Neural cell (in vitro differentiated cells): ENCODE measurements around the gene ULBP1. TPM values are rescaled to one million over a fixed set of nuclear protein-coding genes. Genes with fewer than 3 reads are reported as not detected.

Experiments
- H2AFZ ChIP-seq: fragments of 200-600, 300-800 bp; sonication (generic), shearing (Covaris generic); 2 replicates; pipeline ENCODE4 v1.6.0; 2014; ENCODE audit warnings: low read depth, mild to moderate bottlenecking, antibody characterized with exemption, low read length, moderate library complexity
- H3F3A ChIP-seq: fragments of 200-600 bp; shearing (Covaris generic); 2 replicates; pipeline ENCODE4 v1.6.1; 2016; ENCODE audit warnings: mild to moderate bottlenecking, moderate library complexity, mixed read lengths, antibody characterized with exemption, low read length; ENCODE audit not compliant: insufficient read depth, poor library complexity, severe bottlenecking
- H3K27ac ChIP-seq: fragments of 200-600, 300-800 bp; sonication (generic), shearing (Covaris generic); 2 replicates; pipeline ENCODE4 v1.5.1; 2014; ENCODE audit warnings: mild to moderate bottlenecking, low read length, moderate library complexity
- H3K27me3 ChIP-seq: fragments of 300-800, 200-600 bp; sonication (generic), shearing (Covaris generic); 2 replicates; pipeline ENCODE4 v1.6.0; 2014; ENCODE audit warnings: mild to moderate bottlenecking, low read depth, low read length, moderate library complexity; ENCODE audit not compliant: insufficient read depth
- H3K36me3 ChIP-seq: fragments of 300-800, 200-600 bp; sonication (generic), shearing (Covaris generic); 2 replicates; pipeline ENCODE4 v1.5.1; 2014; ENCODE audit warnings: mild to moderate bottlenecking, antibody characterized with exemption, low read length, moderate library complexity; ENCODE audit not compliant: insufficient read depth
- H3K4me2 ChIP-seq: fragments of 300-800, 200-600 bp; sonication (generic), shearing (Covaris generic); 2 replicates; pipeline ENCODE4 v1.6.0; 2014; ENCODE audit warnings: mild to moderate bottlenecking, low read length
- H3K4me3 ChIP-seq: fragments of 300-800, 200-600 bp; sonication (generic), shearing (Covaris generic); 2 replicates; pipeline ENCODE4 v1.5.1; 2014; ENCODE audit warnings: mild to moderate bottlenecking, low read length, moderate library complexity
- H3K79me2 ChIP-seq: fragments of 200-600 bp; shearing (Covaris generic); replicated peaks from 2 replicates; pipeline ENCODE4 v1.6.0; 2014; ENCODE audit warnings: mild to moderate bottlenecking, low read length, moderate library complexity; ENCODE audit not compliant: insufficient read depth
- H3K9ac ChIP-seq: fragments of 300-800, 200-600 bp; sonication (generic), shearing (Covaris generic); 2 replicates; pipeline ENCODE4 v1.6.1; 2016; ENCODE audit warnings: mild to moderate bottlenecking, low read length, mixed read lengths
- H3K9me2 ChIP-seq: fragments of 200-600 bp; shearing (Covaris generic); 2 replicates; pipeline ENCODE4 v1.6.1; 2016; ENCODE audit warnings: mild to moderate bottlenecking, low read length, mixed read lengths; ENCODE audit not compliant: insufficient read depth
- H3K9me3 ChIP-seq: fragments of 200-600, 300-800 bp; sonication (generic), shearing (Covaris generic); 2 replicates; pipeline ENCODE4 v1.6.1; 2016; ENCODE audit warnings: mild to moderate bottlenecking, mixed run types, low read length, moderate library complexity, mixed read lengths
- H4K20me1 ChIP-seq: fragments of 200-600 bp; shearing (Covaris generic); 2 replicates; pipeline ENCODE4 v1.6.1; 2016; ENCODE audit warnings: mild to moderate bottlenecking, mixed run types; ENCODE audit not compliant: insufficient read depth
- CTCF ChIP-seq: fragments of 450-650 bp; IDR thresholded peaks from 2 replicates; pipeline ENCODE4 v1.5.1; 2014; ENCODE audit warnings: antibody characterized with exemption, mild to moderate bottlenecking, moderate library complexity; ENCODE audit not compliant: poor library complexity, severe bottlenecking
- EP300 ChIP-seq: fragments of 450-650 bp; conservative IDR thresholded peaks from 2 replicates; pipeline ENCODE4 v1.6.1; 2014; ENCODE audit warnings: antibody characterized with exemption, mild to moderate bottlenecking, moderate library complexity; ENCODE audit not compliant: poor library complexity, severe bottlenecking
- EZH2 ChIP-seq: fragments of 200-600, 300-800 bp; shearing (Covaris generic), sonication (generic); IDR thresholded peaks from 2 replicates; pipeline ENCODE4 v1.6.1; 2014; ENCODE audit warnings: antibody characterized with exemption, low read length, borderline replicate concordance, mild to moderate bottlenecking; ENCODE audit not compliant: insufficient read depth, poor library complexity, severe bottlenecking
- MXI1 ChIP-seq: fragments of 450-650 bp; conservative IDR thresholded peaks from 2 replicates; pipeline ENCODE4 v1.6.1; 2014; ENCODE audit warnings: antibody characterized with exemption, mild to moderate bottlenecking; ENCODE audit not compliant: poor library complexity, severe bottlenecking
- POLR2AphosphoS5 ChIP-seq: IDR thresholded peaks from 2 replicates; pipeline ENCODE4 v1.6.1; 2012
- RAD21 ChIP-seq: fragments of 450-650 bp; conservative IDR thresholded peaks from 2 replicates; pipeline ENCODE4 v1.6.1; 2014; ENCODE audit warnings: antibody characterized with exemption, mild to moderate bottlenecking, moderate library complexity
- REST ChIP-seq: IDR thresholded peaks from 2 replicates; pipeline ENCODE4 v1.6.1; 2012; ENCODE audit warnings: borderline replicate concordance
- SMC3 ChIP-seq: fragments of 450-650 bp; conservative IDR thresholded peaks from 2 replicates; pipeline ENCODE4 v1.6.1; 2014; ENCODE audit warnings: antibody characterized with exemption, mild to moderate bottlenecking, moderate library complexity; ENCODE audit not compliant: poor library complexity
- TAF1 ChIP-seq: IDR thresholded peaks from 2 replicates; pipeline ENCODE4 v1.6.1; 2012; ENCODE audit warnings: low read depth
- polyA plus RNA-seq: library from polyadenylated mRNA; depleted of rRNA; stranded (reverse); fragments of >200 nt; gene quantifications from 2 replicates; pipeline ENCODE4 v1.2.3, GENCODE V29; 2014

ULBP1 gene
- polyA plus RNA-seq, 1 donor from 2014 or later, result 0.22 TPM

GRCh38 chr6:149924206-149924932, 39.4 kb upstream of the ULBP1 start:
- H3K79me2 ChIP-seq, result no peaks in the 10 kb centered on the region
- no peaks in the 10 kb centered on the region for H3K36me3 ChIP-seq
- H3F3A ChIP-seq, result no peaks in the 10 kb centered on the region
- H3K4me3 ChIP-seq, result no peak overlapping the region
- H2AFZ ChIP-seq, result no peak overlapping the region
- no peak overlapping the region for H3K9ac ChIP-seq
- peaks cover 79% of the 10 kb centered on the region for H3K27me3 ChIP-seq
- TF ChIP-seq POLR2AphosphoS5 (no peak), REST (no peak), TAF1 (no peak), EZH2 (no peak), CTCF (no peak), MXI1 (no peak), RAD21 (no peak), EP300 (no peak), SMC3 (no peak)
- peaks cover 4% of the 10 kb centered on the region for H3K9me3 ChIP-seq
- H3K27ac ChIP-seq, result no peak overlapping the region
- no peak overlapping the region for H3K4me2 ChIP-seq
- H4K20me1 ChIP-seq, result no peaks in the 10 kb centered on the region
- no peaks in the 10 kb centered on the region for H3K9me2 ChIP-seq

- Histone ChIP-seq H3K27ac (no peak overlapping the region), H3F3A (no peaks in the 10 kb centered on the region), H3K4me3 (no peak overlapping the region), H4K20me1 (no peaks in the 10 kb centered on the region), H3K9ac (no peak overlapping the region), H3K4me2 (no peak overlapping the region), H3K9me2 (no peaks in the 10 kb centered on the region), H2AFZ (no peak overlapping the region), H3K79me2 (no peaks in the 10 kb centered on the region), H3K36me3 (no peaks in the 10 kb centered on the region), H3K27me3 (peaks cover 84% of the 10 kb centered on the region), H3K9me3 (peaks cover 4% of the 10 kb centered on the region)
- TF ChIP-seq REST (no peak), TAF1 (no peak), EZH2 (no peak), SMC3 (no peak), CTCF (no peak), EP300 (no peak), RAD21 (no peak), MXI1 (no peak), POLR2AphosphoS5 (no peak)
These were observed 38.9 kb upstream of the ULBP1 start for GRCh38 chr6:149924933-149925252.
